C4-2B (cell line): ENCODE measurements around the gene SLC16A3.

Experiments
- CTCF ChIP-seq: fragments of 450-650 bp; conservative IDR thresholded peaks from 2 replicates; pipeline ENCODE4 v1.5.1; 2017; ENCODE audit warnings: mild to moderate bottlenecking
- ZFX ChIP-seq: fragments of 450-650 bp; IDR thresholded peaks from 2 replicates; pipeline ENCODE4 v1.6.1; 2017

GRCh38 chr17:82244413-82245133, 15.7 kb downstream of the SLC16A3 start:
- TF ChIP-seq CTCF (no peak; the same call in 1 of the 2 replicates), ZFX (no peak)
